GM23248 (cell line): ENCODE data around the gene CTSW.

Source experiments
- EZH2 ChIP-seq: fragments of 200-600 bp; sonication (generic); IDR thresholded peaks from 2 replicates; pipeline ENCODE4 v1.6.1; 2018; ENCODE audit warnings: antibody characterized with exemption, mild to moderate bottlenecking; ENCODE audit not compliant: insufficient read depth, poor library complexity, severe bottlenecking
- EZH2phosphoT487 ChIP-seq: fragments of 200-600 bp; sonication (generic); IDR thresholded peaks from 2 replicates; pipeline ENCODE4 v1.6.1; 2018; ENCODE audit warnings: antibody characterized with exemption, moderate library complexity, mild to moderate bottlenecking, low read depth; ENCODE audit not compliant: insufficient read depth

- TF ChIP-seq EZH2phosphoT487, result no peak
- no peak for TF ChIP-seq EZH2
These were observed 21.0 kb upstream of the CTSW start for GRCh38 chr11:65858681-65859087.
